AG09309 (cell line): ENCODE results near the gene LCAT.

ENCODE experiments used
- DNase-seq: peaks from one replicate; pipeline ENCODE4 v3.0.0-alpha.2; 2010; ENCODE audit warnings: low read depth
- H3K4me3 ChIP-seq: 2 replicates; pipeline ENCODE4 v1.5.1; 2011; ENCODE audit warnings: mild to moderate bottlenecking, low read depth, low read length, moderate library complexity; ENCODE audit not compliant: control insufficient read depth
- CTCF ChIP-seq: IDR thresholded peaks from 2 replicates; pipeline ENCODE4 v1.5.1; 2011; ENCODE audit warnings: mild to moderate bottlenecking, low read depth, low read length, inconsistent platforms; ENCODE audit not compliant: insufficient read depth, control insufficient read depth; ENCODE audit errors: missing control alignments

LCAT gene

DNA sequence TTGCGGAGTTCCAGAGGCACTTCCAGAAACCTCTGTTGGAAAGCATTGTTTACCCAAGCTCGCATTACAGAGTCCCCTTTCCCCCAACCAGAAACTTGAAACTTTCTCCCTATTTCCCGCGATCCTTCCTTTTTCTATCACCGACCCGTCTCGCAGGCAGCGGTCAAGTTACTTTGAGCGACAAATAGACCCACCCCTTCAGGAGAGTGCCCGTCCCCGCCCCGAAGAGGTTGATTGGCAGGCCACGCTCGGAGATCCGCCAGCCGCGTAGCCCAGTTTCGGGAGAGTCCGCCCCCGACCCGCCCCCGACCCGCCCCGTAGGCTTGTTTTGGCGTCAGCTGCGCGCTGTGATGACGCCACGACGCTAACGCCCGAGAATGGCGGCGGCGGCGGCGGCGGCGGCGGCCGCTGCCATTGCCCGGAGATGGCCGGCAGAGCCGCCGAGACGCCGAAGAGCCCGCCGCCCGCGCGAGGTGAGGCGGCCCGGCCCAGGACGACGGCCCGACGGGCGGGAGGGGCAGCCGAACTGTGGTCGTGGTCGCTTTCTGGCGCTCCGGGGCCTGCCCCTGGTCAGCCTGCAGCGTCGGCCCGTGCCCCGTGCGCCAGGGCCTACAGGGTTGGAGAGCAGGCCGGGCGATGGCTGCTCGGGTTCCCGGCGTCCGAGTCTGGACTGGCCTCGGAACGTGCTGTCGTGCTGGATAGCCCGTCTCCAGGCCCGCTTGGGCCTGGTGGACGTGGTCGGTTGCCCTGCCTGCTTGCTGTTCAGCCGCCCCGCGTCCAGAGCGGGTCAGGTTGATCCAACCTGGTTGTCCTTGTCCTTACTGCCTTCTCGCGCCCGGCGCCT is 50.8 kb downstream of the LCAT start, which contains the start of gene PSKH1:
Gene PSKH1, plus strand, starts transcription at position 356 of the 844 bp plus-strand sequence. CDS start 15,496 bp downstream, outside the sequence.
- no peak for TF ChIP-seq CTCF
- DNase-seq = peak; percentile 71
- peak within 1 kb of the TSS; percentile 86 for H3K4me3 ChIP-seq

GRCh38 chr16:67892375-67892774 is 51.5 kb downstream of the LCAT start:
- DNase-seq = no peak
- no peak overlapping the region for H3K4me3 ChIP-seq
- TF ChIP-seq CTCF = no peak
